Measurements from ENCODE around the gene SOX18. TPM values are rescaled to one million over a fixed set of nuclear protein-coding genes. Genes with fewer than 3 reads are reported as not detected.

SOX18 gene
- total and polyA plus RNA-seq, 2 of the 13 experiments (the other 11 are each of a cell fraction or from before 2014, with no cell fraction given) = 1.6 to 1.9 TPM

GRCh38 chr20:64081624-64081964 is 32.2 kb upstream of the SOX18 start (continued):
- TF ChIP-seq BCLAF1 (IDR thresholded peaks at IDR 0.05) (no peak), SMAD1 (CRISPR knock-in tag; IDR thresholded peaks at IDR 0.05; ENCODE audit: borderline replicate concordance, low read depth) (no peak), IKZF1 (IDR thresholded peaks at IDR 0.05) (no peak), NR2F6 (IDR thresholded peaks at IDR 0.05) (no peak), NR2F6 (CRISPR knock-in tag; IDR thresholded peaks at IDR 0.05) (0 out of 2 replicates have a peak, but pooled peaks have one; percentile 9), ZNF143 (CRISPR knock-in tag; IDR thresholded peaks at IDR 0.05) (peak; percentile 57; the same call in 1 of the 2 replicates), HNF4G (IDR thresholded peaks at IDR 0.05; ENCODE audit: borderline replicate concordance, low read depth, low read length) (no peak), HNF4G (CRISPR knock-in tag; IDR thresholded peaks at IDR 0.05; ENCODE audit: borderline replicate concordance, low read depth) (no peak), ZNF563 (CRISPR knock-in tag; IDR thresholded peaks at IDR 0.05) (no peak), NR2F1 (CRISPR knock-in tag; IDR thresholded peaks at IDR 0.05) (peak in 1 of 2 experiments; percentile 10; a peak in 1 of 4 replicates), ZBTB38 (CRISPR knock-in tag; IDR thresholded peaks at IDR 0.05) (0 out of 2 replicates have a peak, but pooled peaks have one; percentile 0), TFDP1 (CRISPR knock-in tag; IDR thresholded peaks at IDR 0.05; ENCODE audit: borderline replicate concordance) (no peak), GLMP (CRISPR knock-in tag; IDR thresholded peaks at IDR 0.05; ENCODE audit: borderline replicate concordance) (no peak), PCBP2 (optimal IDR thresholded peaks at IDR 0.05; ENCODE audit: low read depth, low read length, poor library complexity, severe bottlenecking) (no peak), TFAP4 (IDR thresholded peaks at IDR 0.05; ENCODE audit: borderline replicate concordance, low read depth) (no peak), FOXM1 (CRISPR knock-in tag; IDR thresholded peaks at IDR 0.05) (no peak), ZNF7 (CRISPR knock-in tag; IDR thresholded peaks at IDR 0.05) (no peak)
- TF ChIP-seq, protein P1, sequence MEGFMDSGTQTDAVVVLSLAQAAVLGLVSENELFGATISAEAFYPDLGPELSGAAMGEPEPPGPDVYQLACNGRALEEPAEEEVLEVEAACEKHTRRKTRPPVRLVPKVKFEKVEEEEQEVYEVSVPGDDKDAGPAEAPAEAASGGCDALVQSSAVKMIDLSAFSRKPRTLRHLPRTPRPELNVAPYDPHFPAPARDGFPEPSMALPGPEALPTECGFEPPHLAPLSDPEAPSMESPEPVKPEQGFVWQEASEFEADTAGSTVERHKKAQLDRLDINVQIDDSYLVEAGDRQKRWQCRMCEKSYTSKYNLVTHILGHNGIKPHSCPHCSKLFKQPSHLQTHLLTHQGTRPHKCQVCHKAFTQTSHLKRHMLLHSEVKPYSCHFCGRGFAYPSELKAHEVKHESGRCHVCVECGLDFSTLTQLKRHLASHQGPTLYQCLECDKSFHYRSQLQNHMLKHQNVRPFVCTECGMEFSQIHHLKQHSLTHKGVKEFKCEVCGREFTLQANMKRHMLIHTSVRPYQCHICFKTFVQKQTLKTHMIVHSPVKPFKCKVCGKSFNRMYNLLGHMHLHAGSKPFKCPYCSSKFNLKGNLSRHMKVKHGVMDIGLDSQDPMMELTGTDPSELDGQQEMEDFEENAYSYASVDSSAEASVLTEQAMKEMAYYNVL (CRISPR knock-in tag; IDR thresholded peaks at IDR 0.05; ENCODE audit: borderline replicate concordance) = no peak
- TF ChIP-seq, protein P2, sequence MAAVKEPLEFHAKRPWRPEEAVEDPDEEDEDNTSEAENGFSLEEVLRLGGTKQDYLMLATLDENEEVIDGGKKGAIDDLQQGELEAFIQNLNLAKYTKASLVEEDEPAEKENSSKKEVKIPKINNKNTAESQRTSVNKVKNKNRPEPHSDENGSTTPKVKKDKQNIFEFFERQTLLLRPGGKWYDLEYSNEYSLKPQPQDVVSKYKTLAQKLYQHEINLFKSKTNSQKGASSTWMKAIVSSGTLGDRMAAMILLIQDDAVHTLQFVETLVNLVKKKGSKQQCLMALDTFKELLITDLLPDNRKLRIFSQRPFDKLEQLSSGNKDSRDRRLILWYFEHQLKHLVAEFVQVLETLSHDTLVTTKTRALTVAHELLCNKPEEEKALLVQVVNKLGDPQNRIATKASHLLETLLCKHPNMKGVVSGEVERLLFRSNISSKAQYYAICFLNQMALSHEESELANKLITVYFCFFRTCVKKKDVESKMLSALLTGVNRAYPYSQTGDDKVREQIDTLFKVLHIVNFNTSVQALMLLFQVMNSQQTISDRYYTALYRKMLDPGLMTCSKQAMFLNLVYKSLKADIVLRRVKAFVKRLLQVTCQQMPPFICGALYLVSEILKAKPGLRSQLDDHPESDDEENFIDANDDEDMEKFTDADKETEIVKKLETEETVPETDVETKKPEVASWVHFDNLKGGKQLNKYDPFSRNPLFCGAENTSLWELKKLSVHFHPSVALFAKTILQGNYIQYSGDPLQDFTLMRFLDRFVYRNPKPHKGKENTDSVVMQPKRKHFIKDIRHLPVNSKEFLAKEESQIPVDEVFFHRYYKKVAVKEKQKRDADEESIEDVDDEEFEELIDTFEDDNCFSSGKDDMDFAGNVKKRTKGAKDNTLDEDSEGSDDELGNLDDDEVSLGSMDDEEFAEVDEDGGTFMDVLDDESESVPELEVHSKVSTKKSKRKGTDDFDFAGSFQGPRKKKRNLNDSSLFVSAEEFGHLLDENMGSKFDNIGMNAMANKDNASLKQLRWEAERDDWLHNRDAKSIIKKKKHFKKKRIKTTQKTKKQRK (IDR thresholded peaks at IDR 0.05; ENCODE audit: low read length) = no peak

Measured in HepG2 (cell line).